Measurements from ENCODE around the gene TMEM245. TPM values are rescaled to one million over a fixed set of nuclear protein-coding genes. Genes with fewer than 3 reads are reported as not detected.

Gene TMEM245
- polyA plus RNA-seq, 2 donors = 4.0 to 7.4 TPM

DNA sequence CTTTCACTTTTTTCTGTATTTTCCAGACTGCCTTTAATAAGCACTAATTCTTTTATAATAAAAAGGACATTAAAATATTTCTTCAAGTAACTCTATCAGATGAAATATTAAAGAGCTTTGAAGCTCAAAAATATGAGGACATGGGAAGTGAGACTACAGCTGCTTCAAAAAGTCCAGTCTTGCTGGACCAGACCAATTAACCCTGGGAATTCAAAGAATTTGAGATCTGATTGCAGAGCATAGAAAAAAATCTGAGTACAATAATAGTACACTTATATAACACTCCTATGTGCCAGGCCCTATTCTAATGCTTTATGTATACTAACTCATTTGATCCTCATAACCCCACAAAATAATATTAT is 9.8 kb downstream of the TMEM245 start:
- H3K27ac ChIP-seq (ENCODE audit: low read depth in 2 of 2, low read length in 1 of 2) = peak overlapping the region in 1 of 2 donors; percentile 78
- no peak overlapping the region for H3K4me3 ChIP-seq (ENCODE audit: low read depth in 1 of 2, low read length in 2 of 2)
- H3K36me3 ChIP-seq (ENCODE audit: control insufficient read depth in 2 of 2, insufficient read depth in 2 of 2, low read length in 1 of 2) = no peaks in the 10 kb centered on the region
- H3K4me1 ChIP-seq (ENCODE audit: control insufficient read depth in 2 of 2, insufficient read depth in 2 of 2, low read length in 1 of 2) = peaks cover 0 to 2% of the 10 kb centered on the region in 2 donors
- H3K9me3 ChIP-seq (ENCODE audit: control insufficient read depth in 2 of 2, insufficient read depth in 1 of 2, low read depth in 1 of 2, low read length in 1 of 2) = no peaks in the 10 kb centered on the region
- no peaks in the 10 kb centered on the region for H3K27me3 ChIP-seq (ENCODE audit: control insufficient read depth in 1 of 2, insufficient read depth in 2 of 2, low read length in 2 of 2)

DNA sequence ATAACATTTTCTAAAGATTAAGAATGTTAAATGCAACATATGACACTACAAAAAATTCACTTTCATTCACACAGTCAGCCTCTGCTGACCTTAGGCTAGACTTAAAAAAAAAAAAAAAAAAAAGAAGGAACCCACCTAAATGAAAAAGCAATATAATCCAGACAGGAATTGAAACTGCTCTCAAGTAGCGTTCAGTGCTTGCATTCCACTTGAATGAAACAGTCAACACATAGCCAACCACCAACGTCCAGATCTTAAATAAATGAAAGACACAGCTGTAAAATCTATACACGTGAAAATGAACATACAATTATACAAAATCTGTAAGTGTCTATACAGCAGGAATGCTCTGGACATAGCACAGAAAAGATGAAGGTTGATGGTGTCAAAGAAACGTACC is 11.4 kb downstream of the TMEM245 start:
- no peaks in the 10 kb centered on the region for H3K27me3 ChIP-seq (ENCODE audit: control insufficient read depth in 1 of 2, insufficient read depth in 2 of 2, low read length in 2 of 2)
- H3K4me3 ChIP-seq (ENCODE audit: low read depth in 1 of 2, low read length in 2 of 2) = no peak overlapping the region
- no peaks in the 10 kb centered on the region for H3K9me3 ChIP-seq (ENCODE audit: control insufficient read depth in 2 of 2, insufficient read depth in 1 of 2, low read depth in 1 of 2, low read length in 1 of 2)
- 56 to 57% methylated on average over 4 of the region's 4 CpGs for WGBS, 2 donors
- peaks cover 0 to 2% of the 10 kb centered on the region in 2 donors for H3K36me3 ChIP-seq (ENCODE audit: control insufficient read depth in 2 of 2, insufficient read depth in 2 of 2, low read length in 1 of 2)
- no peak overlapping the region for H3K27ac ChIP-seq (ENCODE audit: low read depth in 2 of 2, low read length in 1 of 2)
- no peaks in the 10 kb centered on the region for H3K4me1 ChIP-seq (ENCODE audit: control insufficient read depth in 2 of 2, insufficient read depth in 2 of 2, low read length in 1 of 2)

- Histone ChIP-seq H3K27me3 (ENCODE audit: control insufficient read depth in 1 of 2, insufficient read depth in 2 of 2, low read length in 2 of 2) (no peaks in the 10 kb centered on the region), H3K36me3 (ENCODE audit: control insufficient read depth in 2 of 2, insufficient read depth in 2 of 2, low read length in 1 of 2) (peaks cover 0 to 2% of the 10 kb centered on the region in 2 donors), H3K27ac (ENCODE audit: low read depth in 2 of 2, low read length in 1 of 2) (no peak overlapping the region), H3K4me3 (ENCODE audit: low read depth in 1 of 2, low read length in 2 of 2) (no peak overlapping the region), H3K9me3 (ENCODE audit: control insufficient read depth in 2 of 2, insufficient read depth in 1 of 2, low read depth in 1 of 2, low read length in 1 of 2) (no peaks in the 10 kb centered on the region), H3K4me1 (ENCODE audit: control insufficient read depth in 2 of 2, insufficient read depth in 2 of 2, low read length in 1 of 2) (no peaks in the 10 kb centered on the region)
- 29 to 32% methylated on average over 4 of the region's 4 CpGs for WGBS, 2 donors
Observed at GRCh38 chr9:109107402-109108240, 12.1 kb downstream of the TMEM245 start.

- Histone ChIP-seq H3K27me3 (ENCODE audit: control insufficient read depth in 1 of 2, insufficient read depth in 2 of 2, low read length in 2 of 2) (no peaks in the 10 kb centered on the region), H3K4me1 (ENCODE audit: control insufficient read depth in 2 of 2, insufficient read depth in 2 of 2, low read length in 1 of 2) (peaks cover 0 to 6% of the 10 kb centered on the region in 2 donors), H3K9me3 (ENCODE audit: control insufficient read depth in 2 of 2, insufficient read depth in 1 of 2, low read depth in 1 of 2, low read length in 1 of 2) (no peaks in the 10 kb centered on the region), H3K27ac (ENCODE audit: low read depth in 2 of 2, low read length in 1 of 2) (no peak overlapping the region), H3K36me3 (ENCODE audit: control insufficient read depth in 2 of 2, insufficient read depth in 2 of 2, low read length in 1 of 2) (peaks cover 0 to 2% of the 10 kb centered on the region in 2 donors), H3K4me3 (ENCODE audit: low read depth in 1 of 2, low read length in 2 of 2) (peak overlapping the region in 1 of 2 donors; percentile 33)
- WGBS, 2 donors = 20 to 22% methylated on average over 3 of the region's 3 CpGs
Observed at GRCh38 chr9:109101810-109102209, 17.9 kb downstream of the TMEM245 start.

- Histone ChIP-seq H3K36me3 (ENCODE audit: control insufficient read depth in 2 of 2, insufficient read depth in 2 of 2, low read length in 1 of 2) (peaks cover 0 to 2% of the 10 kb centered on the region in 2 donors), H3K27ac (ENCODE audit: low read depth in 2 of 2, low read length in 1 of 2) (peak overlapping the region in 1 of 2 donors; percentile 64), H3K4me3 (ENCODE audit: low read depth in 1 of 2, low read length in 2 of 2) (no peak overlapping the region)
Observed at GRCh38 chr9:109101202-109101595, 18.5 kb downstream of the TMEM245 start.

GRCh38 chr9:109100543-109101201 is 19.1 kb downstream of the TMEM245 start:
- Histone ChIP-seq H3K27me3 (ENCODE audit: control insufficient read depth in 1 of 2, insufficient read depth in 2 of 2, low read length in 2 of 2) (no peaks in the 10 kb centered on the region), H3K4me1 (ENCODE audit: control insufficient read depth in 2 of 2, insufficient read depth in 2 of 2, low read length in 1 of 2) (peaks cover 0 to 6% of the 10 kb centered on the region in 2 donors), H3K36me3 (ENCODE audit: control insufficient read depth in 2 of 2, insufficient read depth in 2 of 2, low read length in 1 of 2) (peaks cover 2% of the 10 kb centered on the region in 2 donors), H3K9me3 (ENCODE audit: control insufficient read depth in 2 of 2, insufficient read depth in 1 of 2, low read depth in 1 of 2, low read length in 1 of 2) (no peaks in the 10 kb centered on the region), H3K27ac (ENCODE audit: low read depth in 2 of 2, low read length in 1 of 2) (peak overlapping the region in 1 of 2 donors; percentile 42), H3K4me3 (ENCODE audit: low read depth in 1 of 2, low read length in 2 of 2) (no peak overlapping the region)
- WGBS, 2 donors = 76 to 93% methylated on average over 3 of the region's 3 CpGs

More at GRCh38 chr9:109101202-109101595, 18.5 kb downstream of the TMEM245 start:
- WGBS, 2 donors = 51 to 53% methylated on average over 3 of the region's 3 CpGs
- H3K9me3 ChIP-seq (ENCODE audit: control insufficient read depth in 2 of 2, insufficient read depth in 1 of 2, low read depth in 1 of 2, low read length in 1 of 2) = no peaks in the 10 kb centered on the region
- H3K4me1 ChIP-seq (ENCODE audit: control insufficient read depth in 2 of 2, insufficient read depth in 2 of 2, low read length in 1 of 2) = peaks cover 0 to 6% of the 10 kb centered on the region in 2 donors
- no peaks in the 10 kb centered on the region for H3K27me3 ChIP-seq (ENCODE audit: control insufficient read depth in 1 of 2, insufficient read depth in 2 of 2, low read length in 2 of 2)

GRCh38 chr9:109098960-109099308 is 20.8 kb downstream of the TMEM245 start:
- peaks cover 0 to 6% of the 10 kb centered on the region in 2 donors for H3K4me1 ChIP-seq (ENCODE audit: control insufficient read depth in 2 of 2, insufficient read depth in 2 of 2, low read length in 1 of 2)
- H3K27ac ChIP-seq (ENCODE audit: low read depth in 2 of 2, low read length in 1 of 2) = peak overlapping the region; percentile 12 to 64
- H3K4me3 ChIP-seq (ENCODE audit: low read depth in 1 of 2, low read length in 2 of 2) = no peak overlapping the region
- no peaks in the 10 kb centered on the region for H3K27me3 ChIP-seq (ENCODE audit: control insufficient read depth in 1 of 2, insufficient read depth in 2 of 2, low read length in 2 of 2)
- WGBS, 2 donors = 34 to 35% methylated on average over 2 of the region's 2 CpGs
- H3K9me3 ChIP-seq (ENCODE audit: control insufficient read depth in 2 of 2, insufficient read depth in 1 of 2, low read depth in 1 of 2, low read length in 1 of 2) = no peaks in the 10 kb centered on the region
- peaks cover 4% of the 10 kb centered on the region in 2 donors for H3K36me3 ChIP-seq (ENCODE audit: control insufficient read depth in 2 of 2, insufficient read depth in 2 of 2, low read length in 1 of 2)

GRCh38 chr9:109098171-109098959 is 21.4 kb downstream of the TMEM245 start:
- H3K9me3 ChIP-seq (ENCODE audit: control insufficient read depth in 2 of 2, insufficient read depth in 1 of 2, low read depth in 1 of 2, low read length in 1 of 2) = no peaks in the 10 kb centered on the region
- H3K27ac ChIP-seq (ENCODE audit: low read depth in 2 of 2, low read length in 1 of 2) = peak overlapping the region; percentile 12 to 64
- no peaks in the 10 kb centered on the region for H3K27me3 ChIP-seq (ENCODE audit: control insufficient read depth in 1 of 2, insufficient read depth in 2 of 2, low read length in 2 of 2)
- no peak overlapping the region for H3K4me3 ChIP-seq (ENCODE audit: low read depth in 1 of 2, low read length in 2 of 2)
- H3K4me1 ChIP-seq (ENCODE audit: control insufficient read depth in 2 of 2, insufficient read depth in 2 of 2, low read length in 1 of 2) = peaks cover 0 to 6% of the 10 kb centered on the region in 2 donors
- peaks cover 3 to 4% of the 10 kb centered on the region in 2 donors for H3K36me3 ChIP-seq (ENCODE audit: control insufficient read depth in 2 of 2, insufficient read depth in 2 of 2, low read length in 1 of 2)
- 22 to 23% methylated on average over 4 of the region's 4 CpGs for WGBS, 2 donors

- no peaks in the 10 kb centered on the region for H3K27me3 ChIP-seq (ENCODE audit: control insufficient read depth in 1 of 2, insufficient read depth in 2 of 2, low read length in 2 of 2)
- H3K4me3 ChIP-seq (ENCODE audit: low read depth in 1 of 2, low read length in 2 of 2) = no peak overlapping the region
- peaks cover 3 to 4% of the 10 kb centered on the region in 2 donors for H3K36me3 ChIP-seq (ENCODE audit: control insufficient read depth in 2 of 2, insufficient read depth in 2 of 2, low read length in 1 of 2)
- H3K27ac ChIP-seq (ENCODE audit: low read depth in 2 of 2, low read length in 1 of 2) = peak overlapping the region in 1 of 2 donors; percentile 42
- H3K4me1 ChIP-seq (ENCODE audit: control insufficient read depth in 2 of 2, insufficient read depth in 2 of 2, low read length in 1 of 2) = peaks cover 0 to 6% of the 10 kb centered on the region in 2 donors
- 92 to 97% methylated on average over 4 of the region's 4 CpGs for WGBS, 2 donors
- no peaks in the 10 kb centered on the region for H3K9me3 ChIP-seq (ENCODE audit: control insufficient read depth in 2 of 2, insufficient read depth in 1 of 2, low read depth in 1 of 2, low read length in 1 of 2)
Observed at GRCh38 chr9:109097146-109097545, 22.6 kb downstream of the TMEM245 start.
